ENCODE measurements around the gene TBX21. TPM values are rescaled to one million over a fixed set of nuclear protein-coding genes. Genes with fewer than 3 reads are reported as not detected.

The TBX21 gene
- total and polyA plus RNA-seq, 2 of the 4 experiments (the other 2 are of a cell fraction): not detected

GRCh38 chr17:47760409-47761140 lies 27.5 kb downstream of the TBX21 start:
- no peak overlapping the region for H2BK120ac ChIP-seq (ENCODE audit: low read depth, low read length)
- no peak overlapping the region for H3K23ac ChIP-seq (ENCODE audit: low read depth, low read length)
- ChIA-PET POLR2A (ENCODE audit: unreplicated experiment) (no interaction called here), CTCF (interaction anchor here (0.6 kb wide), 1 partner anchor 13 kb away, joined by 3 read pairs; no protein-coding TSS in a partner anchor)
- ATAC-seq (ENCODE audit: low read depth) (no peak), DNase-seq (no peak)
- H3K4me3 ChIP-seq (ENCODE audit: insufficient read depth, low read depth, low read length): no peak overlapping the region
- in situ Hi-C loops (cut with MboI; ENCODE audit: low sequenced_read_pairs) (no loop called here), intact Hi-C loops (cut with micrococcal nuclease) (no loop called here), dilution Hi-C loops (cut with HindIII; ENCODE audit: low sequenced_read_pairs, unreplicated experiment) (no loop called here)
- H3K27me3 ChIP-seq (ENCODE audit: control insufficient read depth, insufficient read depth, low read length): peaks cover 7% of the 10 kb centered on the region; the same call in 1 of the 2 replicates
- no peak overlapping the region for H4K5ac ChIP-seq (ENCODE audit: low read depth, low read length)
- no peak overlapping the region for H4K8ac ChIP-seq (ENCODE audit: low read depth in 2 of 2, low read length in 2 of 2)
- no peak overlapping the region for H3K56ac ChIP-seq (ENCODE audit: extremely low read depth, insufficient read depth, low read length)
- no peak overlapping the region for H3K18ac ChIP-seq (ENCODE audit: low read depth, low read length)
- H3K79me1 ChIP-seq (ENCODE audit: low read depth in 1 of 2, low read length in 2 of 2): no peaks in the 10 kb centered on the region
- no peak overlapping the region for H2AFZ ChIP-seq (replicated peaks; ENCODE audit: low read length, poor library complexity)
- H3K9me1 ChIP-seq (ENCODE audit: insufficient read depth, low read length): no peaks in the 10 kb centered on the region
- no peak overlapping the region for H3K4me2 ChIP-seq (ENCODE audit: low read depth, low read length)
- H3K4me1 ChIP-seq (ENCODE audit: control insufficient read depth, insufficient read depth, low read length): no peaks in the 10 kb centered on the region
- BruUV-seq (replicated peaks): no TSS peak
- H3K27ac ChIP-seq (ENCODE audit: insufficient read depth, low read length): no peak overlapping the region
- H2AK5ac ChIP-seq (ENCODE audit: low read depth, low read length): no peak overlapping the region
- H3K9me3 ChIP-seq (ENCODE audit: control insufficient read depth, insufficient read depth, low read length): peaks cover 13% of the 10 kb centered on the region
- WGBS, 2 experiments (ENCODE audit: extremely low coverage in 2 of 2, insufficient read length in 1 of 2): no CpG with 5 or more reads among the region's 5 CpGs
- no peak overlapping the region for H2BK5ac ChIP-seq (ENCODE audit: low read depth, low read length, poor library complexity, severe bottlenecking)
- H4K91ac ChIP-seq (ENCODE audit: insufficient read depth, low read depth, low read length): no peak overlapping the region
- no peak overlapping the region for H2BK20ac ChIP-seq (ENCODE audit: low read depth, low read length)
- H3K36me3 ChIP-seq (ENCODE audit: control insufficient read depth, insufficient read depth, low read length): no peaks in the 10 kb centered on the region
- no peak overlapping the region for H2AK9ac ChIP-seq (replicated peaks; ENCODE audit: low read depth, low read length, poor library complexity)
- no peak overlapping the region for H2BK15ac ChIP-seq (ENCODE audit: low read depth, low read length)
- H4K20me1 ChIP-seq (ENCODE audit: insufficient read depth, low read length): no peaks in the 10 kb centered on the region
- TF ChIP-seq, protein P1, sequence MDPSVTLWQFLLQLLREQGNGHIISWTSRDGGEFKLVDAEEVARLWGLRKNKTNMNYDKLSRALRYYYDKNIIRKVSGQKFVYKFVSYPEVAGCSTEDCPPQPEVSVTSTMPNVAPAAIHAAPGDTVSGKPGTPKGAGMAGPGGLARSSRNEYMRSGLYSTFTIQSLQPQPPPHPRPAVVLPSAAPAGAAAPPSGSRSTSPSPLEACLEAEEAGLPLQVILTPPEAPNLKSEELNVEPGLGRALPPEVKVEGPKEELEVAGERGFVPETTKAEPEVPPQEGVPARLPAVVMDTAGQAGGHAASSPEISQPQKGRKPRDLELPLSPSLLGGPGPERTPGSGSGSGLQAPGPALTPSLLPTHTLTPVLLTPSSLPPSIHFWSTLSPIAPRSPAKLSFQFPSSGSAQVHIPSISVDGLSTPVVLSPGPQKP (IDR thresholded peaks at IDR 0.05; ENCODE audit: borderline replicate concordance, low read depth, low read length): no peak
- TF ChIP-seq NFE2L2 (IDR thresholded peaks at IDR 0.05; ENCODE audit: low read depth, low read length) (no peak), BHLHE40 (IDR thresholded peaks at IDR 0.05; ENCODE audit: low read depth, low read length) (no peak), RCOR1 (IDR thresholded peaks at IDR 0.05; ENCODE audit: insufficient replicate concordance, low read length) (no peak), CTCF (conservative IDR thresholded peaks at IDR 0.05; ENCODE audit: low read depth, low read length) (no peak), CEBPB (IDR thresholded peaks at IDR 0.05; ENCODE audit: low read depth, low read length) (no peak), CHD1 (IDR thresholded peaks at IDR 0.05; ENCODE audit: low read depth, low read length) (no peak), RAD21 (IDR thresholded peaks at IDR 0.05; ENCODE audit: low read length) (no peak), SMC3 (IDR thresholded peaks at IDR 0.05; ENCODE audit: low read depth, low read length) (no peak), FOS (IDR thresholded peaks at IDR 0.05; ENCODE audit: low read depth, low read length) (no peak), USF2 (IDR thresholded peaks at IDR 0.05; ENCODE audit: low read depth, low read length) (no peak), POLR2A (IDR thresholded peaks at IDR 0.05; ENCODE audit: low read depth, low read length) (no peak), MAZ (IDR thresholded peaks at IDR 0.05; ENCODE audit: borderline replicate concordance, low read depth, low read length) (no peak)
- H3K4ac ChIP-seq (ENCODE audit: low read depth, low read length): no peak overlapping the region
- no peak overlapping the region for H3K14ac ChIP-seq (replicated peaks; ENCODE audit: low read depth, low read length)
- H3K9ac ChIP-seq (ENCODE audit: low read depth, low read length): no peak overlapping the region

Measured in IMR-90 (cell line).